Measurements from ENCODE around the gene TMOD4.

DNA sequence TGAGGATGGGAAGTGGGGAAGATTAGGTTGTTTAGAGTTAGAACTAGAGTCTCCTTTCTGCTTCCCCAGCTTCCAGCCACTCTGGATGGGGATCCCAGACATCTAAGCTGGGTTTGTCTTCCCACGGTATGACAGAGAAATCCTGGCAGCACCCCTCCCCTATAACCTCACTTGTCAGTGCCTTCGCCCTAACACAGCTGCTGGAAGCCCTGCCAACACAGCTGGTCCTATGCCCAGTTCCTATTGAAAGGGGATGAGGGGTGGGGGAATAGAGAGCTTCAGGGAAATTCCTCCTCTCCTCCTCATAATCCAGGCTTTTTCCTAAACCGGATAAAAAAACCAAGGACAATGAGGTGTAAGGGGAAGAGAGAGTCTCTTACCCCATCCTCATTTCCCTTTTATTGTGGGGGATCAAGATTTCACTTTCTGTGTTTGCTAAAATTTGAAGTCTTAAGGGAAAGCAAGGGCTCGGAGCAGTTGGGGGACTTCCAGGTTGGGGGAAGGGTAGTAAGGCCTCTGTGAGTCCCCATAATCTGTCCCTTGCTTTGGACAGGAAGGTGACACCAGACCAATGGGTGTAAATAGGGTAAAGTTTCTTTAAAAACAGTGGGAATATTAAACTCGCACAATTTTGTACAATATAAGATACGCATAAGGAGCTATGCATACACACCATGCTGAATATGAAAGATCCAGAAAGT, 590 bp downstream of the TMOD4 start:
- TF ChIP-seq POLR2AphosphoS5 (IDR thresholded peaks at IDR 0.05): no peak
- TF ChIP-seq, protein P1, sequence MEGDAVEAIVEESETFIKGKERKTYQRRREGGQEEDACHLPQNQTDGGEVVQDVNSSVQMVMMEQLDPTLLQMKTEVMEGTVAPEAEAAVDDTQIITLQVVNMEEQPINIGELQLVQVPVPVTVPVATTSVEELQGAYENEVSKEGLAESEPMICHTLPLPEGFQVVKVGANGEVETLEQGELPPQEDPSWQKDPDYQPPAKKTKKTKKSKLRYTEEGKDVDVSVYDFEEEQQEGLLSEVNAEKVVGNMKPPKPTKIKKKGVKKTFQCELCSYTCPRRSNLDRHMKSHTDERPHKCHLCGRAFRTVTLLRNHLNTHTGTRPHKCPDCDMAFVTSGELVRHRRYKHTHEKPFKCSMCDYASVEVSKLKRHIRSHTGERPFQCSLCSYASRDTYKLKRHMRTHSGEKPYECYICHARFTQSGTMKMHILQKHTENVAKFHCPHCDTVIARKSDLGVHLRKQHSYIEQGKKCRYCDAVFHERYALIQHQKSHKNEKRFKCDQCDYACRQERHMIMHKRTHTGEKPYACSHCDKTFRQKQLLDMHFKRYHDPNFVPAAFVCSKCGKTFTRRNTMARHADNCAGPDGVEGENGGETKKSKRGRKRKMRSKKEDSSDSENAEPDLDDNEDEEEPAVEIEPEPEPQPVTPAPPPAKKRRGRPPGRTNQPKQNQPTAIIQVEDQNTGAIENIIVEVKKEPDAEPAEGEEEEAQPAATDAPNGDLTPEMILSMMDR (IDR thresholded peaks at IDR 0.05): no peak
- TF ChIP-seq EP300 (IDR thresholded peaks at IDR 0.05): no peak
